SK-N-DZ (cell line): Measurements from ENCODE around the gene DNAAF5. TPM values are rescaled to one million over a fixed set of nuclear protein-coding genes. Genes with fewer than 3 reads are reported as not detected.

Experiments
- DNase-seq: peaks from one replicate; pipeline ENCODE4 v3.0.0-alpha.2; 2015; ENCODE audit warnings: low spot score
- polyA plus RNA-seq, 2 experiments: library from polyadenylated mRNA; depleted of rRNA; stranded (reverse); fragments of >200 nt; gene quantifications; 2 replicates each; pipeline ENCODE4 v1.2.3, GENCODE V29; 2014

Gene DNAAF5
- polyA plus RNA-seq (2014; cell fraction: cytosol; rRNA removed), result 43.2 and 47.1 TPM in 2 replicates
- polyA plus RNA-seq (2014; cell fraction: nucleus; rRNA removed), result 26.4 and 39.0 TPM in 2 replicates

- DNase-seq, result peak; percentile 87
Observed at GRCh38 chr7:726084-726853, at the start of gene DNAAF5. Gene DNAAF5, plus strand, starts transcription at chr7:726699. Its CDS starts 22 bp downstream, at chr7:726721.

GRCh38 chr7:676972-677385 is 49.5 kb upstream of the DNAAF5 start:
- DNase-seq, result no peak

DNA sequence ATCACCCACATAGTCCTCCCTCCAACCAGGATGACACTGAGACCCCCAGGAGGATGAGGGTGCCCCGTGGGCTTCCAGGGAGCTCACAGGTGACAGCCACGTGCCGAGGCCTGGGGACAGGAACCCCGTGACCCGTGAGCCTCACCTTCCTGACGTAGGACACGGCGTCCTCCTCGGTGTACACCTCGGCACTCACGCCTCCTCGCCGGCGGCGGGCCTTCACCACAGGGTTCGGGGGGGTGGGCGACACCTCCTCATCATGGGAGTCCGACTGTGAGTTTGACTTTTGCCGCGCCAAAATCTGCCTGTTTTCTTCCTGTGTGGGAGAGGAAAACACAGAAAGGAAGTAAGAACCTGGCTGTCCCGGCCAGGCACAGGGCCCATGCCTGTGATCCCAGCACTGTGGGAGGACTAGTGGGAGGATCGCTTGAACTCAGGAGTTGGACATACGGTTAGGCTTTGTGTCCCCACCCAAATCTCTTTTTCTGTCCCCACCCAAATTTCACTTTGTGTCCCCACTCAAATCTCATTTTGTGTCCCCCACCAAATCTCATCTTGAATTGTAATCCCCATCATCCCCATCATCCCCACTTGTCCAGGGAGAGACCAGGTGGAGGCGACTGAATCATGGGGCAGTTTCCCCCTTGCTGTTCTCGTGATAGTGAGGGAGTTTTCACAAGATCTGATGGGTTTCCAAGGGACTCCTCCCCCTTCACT is 45.9 kb upstream of the DNAAF5 start:
- DNase-seq, result no peak

- DNase-seq, result no peak
Observed at GRCh38 chr7:681551-682307, 44.8 kb upstream of the DNAAF5 start.

- no peak for DNase-seq
Observed at GRCh38 chr7:682810-683209, 43.7 kb upstream of the DNAAF5 start.

- no peak for DNase-seq
Observed at GRCh38 chr7:683526-684205, 42.8 kb upstream of the DNAAF5 start.

- no peak for DNase-seq
Observed at GRCh38 chr7:684416-684815, 42.1 kb upstream of the DNAAF5 start.

DNA sequence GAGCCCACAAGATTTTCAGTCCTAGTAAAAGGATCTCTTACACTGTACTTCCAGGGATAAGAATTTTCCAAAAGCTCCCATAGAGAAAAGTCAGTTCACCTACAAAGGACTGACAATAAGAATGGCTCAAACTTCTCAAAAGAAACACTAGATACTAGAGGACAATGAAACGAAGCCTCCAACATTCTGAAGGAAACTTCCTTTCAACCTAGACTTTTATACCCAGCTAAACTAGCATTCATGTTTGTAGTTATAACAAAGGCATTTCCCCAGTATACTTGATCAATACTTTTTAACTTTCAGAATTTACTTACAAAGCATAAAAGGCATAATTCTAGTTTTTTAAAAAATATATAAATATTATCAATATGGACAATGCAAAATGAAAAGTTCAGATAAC is 41.0 kb upstream of the DNAAF5 start:
- DNase-seq, result no peak

DNA sequence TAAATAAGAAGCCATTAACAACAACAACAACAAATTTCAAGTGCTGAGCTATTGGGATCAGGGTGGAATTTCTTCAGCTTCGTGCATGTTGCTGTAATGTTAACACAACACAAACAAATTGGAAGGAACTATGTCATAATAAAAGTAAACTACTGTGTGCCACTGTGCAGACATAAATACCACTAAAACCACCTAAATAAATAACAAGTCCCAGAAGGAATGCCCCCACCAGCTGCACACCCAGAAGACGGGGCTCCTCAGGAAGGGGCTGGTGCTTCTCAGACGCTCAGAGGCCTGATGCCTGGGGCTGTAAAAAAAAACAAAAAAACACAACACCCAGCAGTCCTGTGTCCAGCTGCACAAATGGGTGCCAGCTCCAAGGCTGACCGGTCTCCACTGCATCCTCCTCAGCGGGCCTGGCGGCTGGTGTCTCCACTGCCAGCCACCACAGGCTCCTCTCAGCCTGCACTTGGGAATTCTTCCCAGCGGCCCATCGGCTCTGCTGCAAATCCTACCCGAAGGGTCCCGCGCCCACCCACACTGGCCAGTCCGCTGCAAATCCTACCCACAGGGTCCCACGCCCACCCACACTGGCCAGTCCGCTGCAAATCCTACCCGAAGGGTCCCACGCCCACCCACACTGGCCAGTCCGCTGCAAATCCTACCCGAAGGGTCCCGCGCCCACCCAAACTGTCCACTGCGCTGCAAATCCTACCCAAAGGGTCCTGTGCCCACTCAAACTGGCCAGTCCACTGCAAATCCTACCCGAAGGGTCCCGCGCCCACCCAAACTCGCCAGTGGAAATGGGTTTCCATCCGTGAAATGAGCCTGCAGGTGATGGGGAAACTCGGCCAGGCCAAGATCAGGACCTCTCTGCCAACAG is 35.8 kb upstream of the DNAAF5 start:
- no peak for DNase-seq

DNA sequence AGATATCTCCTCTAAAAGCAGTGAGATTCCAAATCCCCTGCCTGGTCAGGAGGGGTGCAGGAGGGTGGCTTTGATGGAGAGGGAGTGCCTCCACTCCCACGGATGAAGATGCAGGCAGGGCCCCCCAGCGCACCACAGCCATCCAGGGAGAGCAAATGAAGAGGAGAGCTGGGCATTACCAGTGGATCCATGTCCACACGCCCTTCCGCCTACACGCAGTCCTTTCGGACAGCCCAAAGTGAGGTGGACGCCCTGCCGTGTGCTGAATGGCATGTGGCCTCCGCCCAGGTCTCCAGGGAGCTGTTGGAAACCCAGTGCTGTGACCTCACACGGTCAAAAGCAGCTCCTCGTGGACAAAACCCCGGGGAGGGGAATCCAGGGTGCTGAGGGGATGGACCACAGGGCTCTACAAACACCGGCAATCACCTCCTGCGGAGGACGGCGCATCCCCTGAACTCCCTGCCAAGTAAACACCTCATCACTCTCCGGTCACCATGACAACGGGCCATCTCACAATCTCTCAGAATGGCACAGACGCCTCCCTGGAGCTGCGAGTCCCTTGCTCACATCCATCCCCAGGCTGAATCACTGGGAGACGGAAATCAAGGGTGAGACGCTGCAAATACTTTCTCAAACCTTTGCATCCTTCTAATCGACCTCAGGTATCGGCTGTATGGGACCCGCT is 35.0 kb upstream of the DNAAF5 start:
- no peak for DNase-seq

DNA sequence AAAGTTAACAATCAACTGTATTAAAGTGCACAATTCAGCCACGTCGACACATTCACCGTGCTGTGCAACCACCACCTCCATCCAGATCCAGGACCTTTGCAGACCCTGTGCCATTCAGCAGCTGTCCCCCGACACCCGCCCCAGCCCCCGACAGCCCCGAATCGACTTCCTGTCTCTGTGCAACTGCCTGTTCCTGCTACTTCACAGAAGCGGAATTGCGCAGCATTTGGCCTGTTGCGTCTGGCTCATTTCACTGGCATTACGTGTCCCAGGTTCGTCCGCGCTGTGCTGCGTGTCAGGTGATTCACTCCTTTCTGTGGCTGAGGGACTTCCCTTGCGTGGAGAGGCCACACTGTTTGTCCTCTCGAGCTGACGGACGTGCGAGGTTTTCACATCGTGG is 33.2 kb upstream of the DNAAF5 start:
- no peak for DNase-seq

- DNase-seq, result no peak
Observed at GRCh38 chr7:696426-696811, 30.1 kb upstream of the DNAAF5 start.

DNA sequence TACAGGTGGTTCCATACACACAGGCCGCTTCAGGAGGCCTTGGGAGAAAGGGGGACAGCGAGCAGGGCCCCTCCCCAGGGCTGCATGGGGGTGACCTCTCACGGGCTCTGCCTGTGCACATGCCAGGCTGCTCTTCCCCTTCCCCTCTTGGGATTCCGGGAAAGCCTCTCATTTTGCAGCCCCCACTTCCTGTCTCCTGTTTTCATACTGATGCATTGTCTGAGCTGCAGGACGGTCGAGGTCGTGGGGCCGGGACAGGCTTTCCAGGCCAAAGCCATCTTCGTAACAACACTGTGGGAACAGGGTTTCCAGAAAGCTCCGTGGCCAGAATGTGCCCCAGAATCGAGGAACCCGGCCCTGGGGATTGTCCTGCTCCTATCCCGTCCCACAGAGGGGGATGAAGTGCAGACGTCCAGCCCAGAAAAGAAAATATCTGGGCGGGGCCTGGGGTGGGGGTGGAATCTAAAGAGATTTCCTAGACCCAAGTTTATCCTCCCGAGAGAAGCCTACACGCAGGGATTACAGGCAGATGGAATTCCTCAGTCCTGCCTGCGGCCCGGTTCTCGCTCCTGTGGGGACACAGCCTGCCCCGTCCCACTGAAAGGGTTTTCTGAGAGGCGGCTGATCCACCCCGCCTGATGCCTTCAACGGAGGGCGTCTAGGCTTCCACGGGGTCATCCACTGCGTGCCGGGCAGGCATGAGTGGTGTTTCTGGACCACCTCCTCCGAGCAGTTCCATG is 29.5 kb upstream of the DNAAF5 start:
- DNase-seq, result no peak

DNA sequence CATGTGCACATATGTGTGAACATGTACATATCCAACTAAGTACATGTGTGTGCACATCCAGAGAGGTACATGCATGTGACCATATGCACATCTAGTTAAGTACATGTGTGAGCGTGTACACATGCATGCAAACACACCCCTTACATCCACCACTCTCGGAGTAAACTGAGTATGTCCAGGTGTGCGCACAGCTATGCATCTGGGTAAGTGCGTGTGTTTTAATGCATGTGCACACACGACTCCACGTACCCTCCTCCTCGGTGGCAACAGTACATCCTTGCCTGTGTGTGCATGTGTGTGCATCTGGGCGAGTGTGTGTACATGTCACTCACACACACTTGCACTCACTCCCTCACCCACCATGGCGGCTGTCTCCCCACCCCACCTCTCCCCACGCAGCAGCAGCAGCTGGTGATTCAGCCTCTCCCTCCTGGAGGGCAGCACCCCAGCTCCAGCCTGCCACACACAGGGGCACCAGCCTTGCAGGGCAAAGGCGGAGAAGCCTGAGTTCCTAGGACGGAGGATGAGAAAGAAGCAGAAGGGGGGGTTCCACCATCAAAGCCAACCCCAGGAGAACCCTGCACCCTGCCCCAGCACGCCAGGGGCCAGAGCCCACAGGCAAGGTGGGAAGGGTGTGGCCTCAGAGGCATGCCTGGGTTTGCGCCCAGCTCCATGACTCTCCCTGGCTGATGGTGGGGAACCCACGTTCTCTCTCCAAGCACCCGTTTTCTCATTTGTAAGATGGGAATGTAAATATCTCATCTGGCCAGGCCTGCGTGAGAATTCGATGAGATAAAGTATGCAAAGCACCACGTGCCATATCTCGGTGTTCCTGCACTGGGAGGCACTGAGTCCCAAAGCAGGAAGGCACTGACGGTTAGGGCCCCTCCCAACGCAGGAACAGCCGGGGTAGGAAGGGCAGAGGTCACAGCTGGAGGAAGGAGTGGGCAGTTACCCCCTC is 27.7 kb upstream of the DNAAF5 start:
- DNase-seq, result no peak

DNA sequence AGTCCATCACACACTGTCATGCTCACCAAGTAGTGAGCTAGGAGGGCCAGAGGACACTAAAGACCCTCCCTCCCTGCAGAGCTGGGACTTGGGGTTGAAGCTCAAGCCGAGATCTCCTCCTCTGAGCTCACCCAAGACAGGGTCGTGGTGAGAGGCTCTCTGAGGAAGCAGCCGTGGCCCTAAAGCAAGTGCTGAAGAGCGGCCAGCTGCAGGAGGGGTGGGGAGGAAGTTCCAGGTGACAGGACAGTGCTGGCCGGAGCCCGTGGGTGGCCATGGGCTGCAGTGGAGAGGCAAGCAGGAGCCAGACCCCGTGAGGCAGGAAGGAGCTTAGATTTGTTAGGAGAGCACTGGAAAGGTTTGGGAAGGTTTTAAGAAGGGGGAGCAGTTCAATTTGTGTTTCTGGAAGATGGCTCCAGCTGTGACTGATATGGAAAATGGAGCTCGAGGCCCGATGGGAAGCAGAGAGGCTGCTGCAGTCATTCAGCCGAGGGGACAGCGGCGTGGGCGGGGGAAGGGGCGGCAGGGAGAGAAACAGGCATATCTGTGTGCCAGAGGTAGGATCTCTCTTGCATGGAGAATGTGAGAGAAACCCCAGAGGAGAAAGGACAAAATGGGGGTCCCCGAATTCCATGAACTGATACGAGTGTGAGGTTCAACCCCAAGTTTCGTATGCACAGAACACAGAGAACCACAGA is 26.9 kb upstream of the DNAAF5 start:
- DNase-seq, result no peak

- no peak for DNase-seq
Observed at GRCh38 chr7:701086-701671, 25.3 kb upstream of the DNAAF5 start.

DNA sequence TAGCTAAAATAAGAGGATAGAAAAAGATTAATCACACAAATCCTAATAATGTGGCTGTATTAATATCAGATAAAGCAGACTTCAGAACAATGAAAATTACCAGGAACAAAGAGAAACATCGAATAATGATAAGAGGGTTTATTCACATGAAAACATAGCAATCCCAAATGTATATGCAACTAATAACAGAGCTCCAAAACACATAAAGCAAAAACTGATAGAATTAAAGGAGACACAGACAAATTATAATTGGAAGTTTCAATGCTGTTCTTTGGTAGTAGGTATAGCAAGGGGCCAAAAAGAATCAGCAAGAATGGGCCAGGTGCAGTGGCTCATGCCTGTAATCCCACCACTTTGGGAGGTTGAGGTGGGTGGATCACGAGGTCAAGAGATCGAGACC is 23.4 kb upstream of the DNAAF5 start:
- DNase-seq, result no peak
